Measurements from ENCODE around the gene TMEM255A.

The TMEM255A gene

GRCh38 chrX:120262859-120263708, 48.2 kb downstream of the TMEM255A start:
- no peak for DNase-seq

GRCh38 chrX:120260369-120260768, 50.9 kb downstream of the TMEM255A start:
- DNase-seq, result no peak

- no peak for DNase-seq
Measured at GRCh38 chrX:120253784-120254183, 57.5 kb downstream of the TMEM255A start.

GRCh38 chrX:120251471-120252011, 59.7 kb downstream of the TMEM255A start:
- peak; percentile 4 for DNase-seq

GRCh38 chrX:120250522-120251271, 60.6 kb downstream of the TMEM255A start, which contains the start of gene ZBTB33:
Gene ZBTB33, plus strand, starts transcription at chrX:120250812. Its CDS starts 2,604 bp downstream, at chrX:120253416.
- peak; percentile 83 for DNase-seq

- DNase-seq, result peak; percentile 44
Measured at GRCh38 chrX:120244735-120245498, 66.3 kb downstream of the TMEM255A start.

GRCh38 chrX:120244395-120244734, 66.9 kb downstream of the TMEM255A start:
- no peak for DNase-seq

GRCh38 chrX:120242813-120243212, 68.4 kb downstream of the TMEM255A start:
- DNase-seq, result no peak

- DNase-seq, result no peak
Measured at GRCh38 chrX:120238933-120239332, 72.3 kb downstream of the TMEM255A start.

GRCh38 chrX:120236687-120237479, 74.4 kb downstream of the TMEM255A start:
- no peak for DNase-seq

GRCh38 chrX:120235284-120235683, 76.0 kb downstream of the TMEM255A start:
- no peak for DNase-seq

- DNase-seq, result no peak
Measured at GRCh38 chrX:120228187-120228908, 82.9 kb downstream of the TMEM255A start.

- DNase-seq, result no peak
Measured at GRCh38 chrX:120224388-120224787, 86.9 kb downstream of the TMEM255A start.

- DNase-seq, result no peak
Measured at GRCh38 chrX:120223374-120223773, 87.9 kb downstream of the TMEM255A start.

- peak; percentile 41 for DNase-seq
Measured at GRCh38 chrX:120213438-120214265, 97.6 kb downstream of the TMEM255A start.
